NCI-H510A treated with DMSO at 0.1 percent for 48 hours (cell line): Measurements from ENCODE around the gene CEBPG.
A peak's percentile ranks its signal among the peaks of the same experiment; 100 is the strongest.

Experiments used
- DNase-seq: peaks from one replicate; lab custom pipeline; 2025; lab: John Stamatoyannopoulos, UW

Gene CEBPG

DNA sequence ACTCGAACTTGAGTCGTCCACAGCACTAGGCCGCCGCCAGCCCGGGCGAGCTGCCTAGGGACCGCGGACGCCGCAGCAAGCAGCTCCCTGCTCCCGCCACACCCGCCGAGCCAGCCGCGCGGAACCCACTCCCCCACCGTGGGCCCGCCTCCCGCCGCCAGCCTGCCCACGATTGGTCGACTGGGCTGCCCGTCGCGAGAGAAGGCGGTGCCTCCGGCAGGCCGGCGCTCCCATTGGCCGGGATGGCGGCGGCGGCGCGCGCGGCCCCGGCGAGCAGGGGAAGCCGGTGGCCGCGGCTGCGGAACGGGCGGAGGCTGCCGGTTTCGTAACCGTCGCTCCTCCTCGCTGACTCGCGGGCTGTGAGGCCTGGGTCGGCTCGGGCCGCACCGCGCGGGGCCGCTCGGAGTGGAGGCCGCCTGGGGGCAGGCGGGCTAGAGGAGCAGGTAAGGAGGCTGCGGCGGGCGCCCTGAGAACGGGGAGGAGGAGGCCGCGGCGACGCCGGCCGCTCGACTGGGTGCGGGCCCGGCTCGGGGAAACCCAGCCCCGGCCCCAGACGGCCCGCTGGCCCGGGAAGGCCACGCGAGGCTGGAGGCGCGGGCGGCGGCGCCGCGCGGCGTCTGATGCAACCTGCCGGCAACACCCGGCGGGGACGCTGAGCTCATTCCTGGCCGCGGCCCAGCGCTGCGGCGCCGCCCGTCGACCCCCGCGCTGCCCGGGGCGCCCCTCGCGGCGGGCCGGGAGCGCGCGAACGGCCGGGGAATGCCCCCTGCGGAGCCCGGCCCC is at the start of gene CEBPG:
Gene CEBPG, plus strand, starts transcription at position 257 of the 783 bp plus-strand sequence. CDS start 5,531 bp downstream, outside the sequence.
- peak; percentile 65 for DNase-seq

DNA sequence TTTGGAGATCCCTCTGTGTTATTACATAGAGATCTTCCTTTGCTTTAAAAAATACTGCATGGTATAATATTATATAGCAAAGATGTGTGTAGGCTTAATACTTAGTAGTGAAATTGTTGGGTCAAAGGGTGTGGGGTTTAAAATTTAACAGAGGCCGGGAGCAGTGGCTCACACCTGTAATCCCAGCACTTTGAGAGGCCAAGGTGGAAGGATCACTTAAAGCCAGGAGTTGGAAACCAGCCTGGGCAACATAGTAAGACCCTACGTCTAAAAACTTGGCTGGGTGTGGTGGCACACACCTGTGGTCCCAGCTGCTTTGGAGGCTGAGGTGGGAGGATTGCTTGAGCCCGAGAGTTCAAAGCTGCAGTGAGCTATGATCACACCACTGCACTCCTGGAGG is 48.9 kb upstream of the CEBPG start:
- no peak for DNase-seq

DNA sequence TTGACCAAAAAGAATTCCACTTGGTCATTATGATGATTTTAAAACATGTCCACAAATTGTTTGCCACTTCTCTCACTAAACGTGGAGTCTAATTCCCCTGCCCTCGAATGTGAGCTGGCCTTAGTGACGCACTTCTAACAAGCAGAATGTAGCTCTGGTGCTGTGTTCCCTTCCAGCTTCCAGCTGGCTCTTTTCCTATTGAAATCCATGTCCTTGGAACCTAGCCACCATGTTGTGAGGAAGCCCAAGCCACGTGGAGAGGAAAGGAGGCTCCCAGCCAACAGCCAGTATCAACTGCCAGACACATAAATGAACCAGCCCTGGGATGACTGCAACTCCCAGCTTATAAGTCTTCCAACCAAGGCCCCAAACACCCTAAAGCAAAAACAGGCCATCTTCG is 47.6 kb upstream of the CEBPG start:
- DNase-seq = no peak

DNA sequence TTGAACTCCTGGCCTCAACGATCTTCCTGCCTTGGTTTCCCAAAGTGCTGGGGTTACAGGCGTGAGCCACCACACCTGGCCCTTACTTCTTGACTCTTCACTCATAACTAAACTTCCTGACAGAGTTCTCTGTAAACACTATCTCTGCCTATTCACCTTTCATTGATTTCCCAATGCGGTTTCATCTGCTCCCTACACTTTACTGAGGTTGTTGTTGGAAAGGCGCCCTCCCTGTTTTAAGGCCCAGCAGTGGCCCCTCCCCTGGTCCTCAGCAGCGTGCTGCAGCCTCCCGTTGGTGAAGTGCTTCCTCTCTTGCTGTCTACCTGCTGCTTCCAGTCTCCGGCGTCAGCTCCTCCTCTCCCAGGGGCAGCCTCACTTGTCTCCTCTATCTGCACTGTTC is 44.4 kb upstream of the CEBPG start:
- DNase-seq = no peak

DNA sequence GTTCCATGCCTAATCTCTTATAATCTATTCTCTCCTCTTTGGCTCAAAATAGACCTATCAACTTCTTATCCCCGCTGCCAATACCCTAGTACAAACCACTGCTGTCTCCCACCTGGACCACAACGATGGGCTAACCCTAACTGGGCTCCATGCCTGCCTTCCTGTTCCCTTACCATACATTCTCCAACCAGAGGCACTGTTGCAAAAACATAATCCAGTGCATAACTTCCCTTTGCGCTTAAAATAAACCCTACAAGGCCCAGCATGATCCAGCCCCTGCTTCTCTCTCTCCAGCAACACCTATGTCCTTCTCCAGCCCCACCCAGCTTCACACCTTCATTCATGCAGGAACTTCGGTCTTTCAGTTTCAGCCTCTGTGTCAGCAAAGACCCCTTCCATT is 43.8 kb upstream of the CEBPG start:
- no peak for DNase-seq

DNA sequence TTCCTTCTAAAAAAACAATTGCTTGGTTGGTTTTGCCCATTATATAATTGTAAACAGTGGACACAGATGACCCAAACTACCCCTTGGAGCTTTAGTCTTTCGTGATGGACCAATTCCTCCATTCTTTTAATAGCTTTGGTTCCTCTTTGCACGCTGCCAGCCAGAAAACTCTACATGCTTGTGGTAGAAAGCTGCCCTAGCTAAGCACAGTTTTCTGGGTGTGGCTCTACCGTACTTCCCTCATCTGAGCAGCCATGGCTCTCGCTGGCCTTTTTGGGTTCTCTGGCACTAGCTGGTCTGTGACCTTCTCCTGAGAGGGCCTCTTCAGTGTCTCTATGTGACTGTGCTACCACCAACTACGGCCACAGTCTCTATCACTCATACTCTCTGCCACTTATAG is 41.3 kb upstream of the CEBPG start:
- no peak for DNase-seq

DNA sequence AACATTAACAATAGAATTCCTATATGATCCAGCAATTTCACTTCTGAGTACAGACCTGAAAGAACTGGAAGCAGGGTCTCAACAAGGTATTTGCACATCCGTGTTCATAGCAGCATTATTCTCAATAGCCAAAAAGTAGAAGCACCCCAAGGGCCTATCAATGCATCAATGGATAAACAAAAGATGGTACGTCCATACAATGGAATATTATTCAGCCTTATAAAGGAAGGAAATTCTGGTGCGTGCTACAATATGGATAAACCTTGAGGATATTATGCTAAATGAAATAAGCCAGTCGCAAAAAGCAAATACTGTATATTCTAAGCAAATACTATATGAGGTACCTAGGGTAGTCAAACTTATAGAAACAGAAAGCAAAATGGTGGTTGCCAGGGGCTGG is 40.4 kb upstream of the CEBPG start:
- no peak for DNase-seq

DNA sequence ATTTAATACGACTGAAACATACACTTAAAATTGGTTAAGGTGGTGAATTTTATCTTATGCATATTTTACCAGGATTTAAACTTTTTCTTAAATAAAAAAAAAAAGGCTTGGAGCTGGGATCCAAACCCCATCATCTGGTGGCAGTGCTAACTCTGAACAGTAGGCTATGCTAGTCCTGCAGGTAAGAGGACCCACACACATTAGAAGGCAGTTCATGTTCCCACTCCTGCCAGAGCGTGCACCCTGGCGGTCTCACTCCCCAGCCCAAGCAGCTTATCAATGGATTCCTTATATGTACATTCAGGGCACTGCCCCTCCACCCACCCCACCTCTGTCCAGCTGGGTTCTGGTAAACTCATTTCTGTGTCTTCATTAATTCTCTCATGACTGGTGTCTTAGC is 39.9 kb upstream of the CEBPG start:
- no peak for DNase-seq

DNA sequence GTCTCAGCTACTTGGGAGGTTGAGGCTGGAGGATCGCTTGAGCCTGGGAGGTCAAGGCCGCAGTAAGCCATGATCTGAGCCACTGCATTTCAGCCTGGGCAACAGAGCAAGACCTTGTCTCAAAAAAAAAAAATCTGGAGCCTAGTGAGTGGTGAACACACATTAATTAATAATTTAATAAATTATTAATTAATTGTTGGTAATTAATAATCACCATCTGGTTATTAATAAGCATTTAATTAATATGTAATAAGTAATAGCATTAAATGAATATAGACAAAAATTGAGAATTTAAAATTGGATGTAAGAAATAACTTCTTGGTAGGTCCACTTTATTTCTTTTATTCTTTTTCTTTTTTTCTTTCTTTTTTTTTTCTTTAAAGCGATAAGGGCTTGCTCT is 39.2 kb upstream of the CEBPG start:
- no peak for DNase-seq

DNA sequence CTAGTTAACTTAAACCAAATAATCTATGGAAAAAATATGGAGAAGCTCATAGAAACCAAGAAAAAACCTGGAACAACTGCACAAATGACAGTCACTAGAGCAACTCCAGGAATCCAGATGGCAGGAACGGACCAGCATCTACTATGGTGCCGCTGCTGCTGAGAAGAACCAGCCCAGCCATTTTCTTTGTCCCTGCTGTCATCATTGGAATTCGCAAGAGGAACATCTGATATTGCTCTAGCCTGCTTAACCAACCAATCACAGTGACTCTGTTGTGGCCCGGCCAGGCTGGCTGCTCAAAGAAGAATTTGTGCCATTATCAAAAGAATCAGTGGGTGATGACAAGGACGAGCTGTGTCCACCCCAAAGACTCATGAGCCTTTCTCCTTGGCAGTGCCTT is 38.1 kb upstream of the CEBPG start:
- DNase-seq = no peak

DNA sequence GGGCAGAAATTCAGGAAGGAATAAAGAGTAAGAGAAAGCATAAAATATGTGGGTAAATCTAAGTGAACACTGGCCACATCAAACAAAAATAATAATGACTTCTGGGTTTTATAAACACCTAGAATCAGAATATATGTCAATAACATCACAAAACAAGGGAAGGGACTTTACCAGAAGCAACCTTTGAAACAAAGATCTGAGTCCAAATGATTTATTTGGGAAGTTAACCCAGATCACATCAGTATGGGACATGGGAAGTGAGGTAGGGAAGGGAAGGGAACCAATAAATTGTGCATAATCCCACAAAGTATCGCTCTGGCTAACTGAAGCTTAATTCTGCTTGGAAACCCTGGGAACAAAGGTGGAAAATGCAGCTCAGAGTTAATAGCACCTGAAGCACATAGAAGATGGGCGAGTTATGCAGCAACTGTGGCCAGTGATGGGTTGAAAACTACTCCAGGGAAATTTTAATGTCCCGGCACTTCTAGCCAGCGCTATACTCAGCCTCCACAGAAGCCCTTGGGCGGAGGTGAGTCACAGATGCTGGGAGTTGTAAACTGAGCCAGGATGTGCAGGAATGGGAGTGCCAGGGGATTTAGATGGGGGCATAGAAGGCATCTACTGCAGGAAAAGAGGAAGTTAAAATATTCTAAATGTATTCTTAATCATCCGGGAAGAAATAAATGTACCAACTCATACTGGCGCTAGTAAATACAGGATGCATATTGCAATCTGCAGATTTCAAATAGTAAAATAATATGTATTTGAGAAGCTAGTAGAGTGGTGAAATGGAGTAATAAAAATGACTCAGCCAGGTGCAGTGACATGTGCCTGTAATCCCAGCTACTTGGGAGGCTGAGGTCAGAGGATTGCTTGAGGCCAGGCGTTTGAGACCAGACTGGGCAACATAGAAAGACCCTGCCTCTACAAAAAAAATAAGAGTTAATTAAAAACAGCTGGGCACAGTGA is 34.2 kb upstream of the CEBPG start:
- DNase-seq = no peak

DNA sequence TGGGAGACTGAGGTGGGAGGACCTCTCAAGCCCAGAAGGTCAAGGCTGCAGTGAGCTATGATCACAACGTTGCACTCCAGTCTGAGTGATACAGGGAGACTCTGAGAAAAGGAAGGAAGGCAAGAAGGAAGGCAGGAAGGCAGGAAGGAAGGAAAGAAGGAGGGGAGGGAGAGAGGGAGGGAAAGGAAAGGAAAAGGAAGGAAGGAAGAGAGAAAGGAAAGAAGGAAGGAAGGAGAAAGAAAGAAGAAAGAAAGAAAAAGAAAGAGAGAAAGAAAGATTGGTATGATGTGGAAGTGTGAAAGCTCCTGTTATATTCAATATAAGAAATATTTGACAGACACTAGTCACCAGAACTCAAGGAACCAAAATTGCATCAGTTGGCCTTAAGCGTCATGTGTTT is 32.5 kb upstream of the CEBPG start:
- no peak for DNase-seq

DNA sequence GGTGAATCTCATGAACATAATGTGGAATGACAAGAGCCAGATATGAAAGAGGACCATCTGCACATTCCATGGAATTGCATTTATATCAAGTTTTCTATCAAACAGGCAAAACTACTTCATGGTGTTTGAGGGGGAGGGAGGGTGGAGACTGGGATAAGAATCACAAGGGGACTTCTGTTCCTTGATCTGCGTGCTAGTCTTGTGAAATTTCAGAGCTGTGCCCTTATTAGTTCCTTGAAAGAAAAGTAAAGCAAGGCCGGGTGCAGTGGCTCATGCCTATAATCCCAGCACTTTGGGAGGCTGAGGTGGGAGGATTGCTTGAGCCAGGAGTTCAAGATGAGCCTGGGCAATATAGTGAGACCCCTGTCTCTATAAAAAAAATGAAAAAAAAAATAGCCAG is 30.2 kb upstream of the CEBPG start:
- no peak for DNase-seq

DNA sequence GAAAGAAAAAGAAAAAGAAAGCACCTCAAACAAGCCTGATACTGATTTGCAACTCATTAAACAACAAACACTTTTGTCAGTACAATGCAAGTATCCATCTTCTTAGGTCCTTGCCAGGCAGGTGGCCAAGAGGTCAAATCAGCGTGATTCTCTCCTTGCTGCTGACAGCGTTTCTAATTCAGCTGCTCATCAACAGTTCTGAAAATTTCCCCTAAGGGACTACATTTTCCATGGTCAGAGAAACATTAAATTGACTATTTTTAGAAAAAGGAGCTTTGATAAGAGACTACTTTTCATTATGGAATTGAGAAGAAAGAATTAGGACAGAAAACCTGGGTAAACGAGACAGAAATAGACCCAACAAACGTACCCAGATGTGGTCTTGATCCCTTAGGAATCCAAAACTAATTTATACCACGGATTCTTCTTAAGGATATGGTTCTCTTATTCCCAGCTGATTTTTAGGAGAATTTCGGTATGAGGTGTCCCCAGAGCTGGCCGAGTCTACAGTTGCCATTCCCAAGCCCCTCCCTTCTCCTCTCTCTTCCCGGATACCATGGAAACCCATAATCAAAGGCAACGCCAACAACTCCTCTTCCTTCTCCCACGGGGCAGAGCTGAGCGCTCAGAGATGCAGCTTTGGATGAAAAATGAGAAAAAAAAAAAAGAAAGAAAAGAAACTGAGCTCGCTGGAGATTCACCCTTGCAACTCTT is 29.5 kb upstream of the CEBPG start:
- no peak for DNase-seq

DNA sequence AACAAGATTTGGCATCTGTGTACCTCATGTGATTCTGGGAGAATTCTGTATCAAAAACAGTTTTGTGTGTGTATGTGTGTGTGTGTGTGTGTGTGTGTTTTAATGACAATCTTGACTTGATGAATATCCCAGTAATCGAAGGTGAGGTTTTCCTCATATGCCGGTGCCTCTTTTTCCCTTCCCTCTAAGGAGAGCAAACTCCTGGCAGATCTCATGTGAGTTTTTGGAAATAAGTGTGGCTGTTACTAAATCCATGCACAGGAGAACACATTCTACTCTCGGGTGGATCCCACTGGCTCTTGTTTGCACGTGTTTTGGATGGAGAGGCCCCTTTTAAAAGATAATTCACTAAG is 29.0 kb upstream of the CEBPG start:
- no peak for DNase-seq

DNA sequence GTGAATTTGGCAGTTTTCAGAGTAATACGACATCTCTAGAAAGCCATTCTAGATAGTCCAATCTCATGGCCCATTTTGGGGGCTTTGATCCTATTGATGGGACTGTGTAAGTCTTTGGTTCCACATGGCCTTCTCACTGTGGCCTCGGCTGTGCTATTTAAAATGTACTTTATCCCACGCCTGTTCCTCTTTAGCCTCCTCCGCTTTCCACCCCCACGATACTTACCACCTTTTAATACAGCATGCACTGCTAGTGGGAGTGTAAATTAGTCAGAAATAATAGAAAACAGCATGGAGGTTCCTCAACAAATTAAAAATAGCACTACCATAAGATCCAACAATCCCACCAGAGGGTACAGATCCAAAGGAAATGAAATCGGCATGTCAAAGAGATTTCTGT is 28.3 kb upstream of the CEBPG start:
- no peak for DNase-seq

DNA sequence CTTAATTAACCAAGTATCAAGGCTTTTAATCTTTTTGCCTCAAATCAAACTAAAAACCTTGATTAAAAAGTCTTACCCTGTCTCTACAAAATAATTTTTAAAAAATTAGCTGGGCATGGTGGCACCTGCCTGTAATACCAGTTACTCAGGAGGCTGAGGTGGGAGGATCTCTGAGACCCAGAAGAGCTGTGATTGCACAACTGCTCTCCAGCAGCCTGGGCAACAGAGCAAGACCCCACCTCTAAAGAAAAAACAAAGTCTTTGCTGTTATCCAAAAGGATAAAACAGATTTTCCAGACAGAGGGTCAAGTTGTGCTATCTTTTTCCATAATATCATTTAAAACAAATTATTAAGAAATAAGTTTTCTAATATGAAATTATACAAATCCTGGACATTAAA is 26.8 kb upstream of the CEBPG start:
- no peak for DNase-seq

DNA sequence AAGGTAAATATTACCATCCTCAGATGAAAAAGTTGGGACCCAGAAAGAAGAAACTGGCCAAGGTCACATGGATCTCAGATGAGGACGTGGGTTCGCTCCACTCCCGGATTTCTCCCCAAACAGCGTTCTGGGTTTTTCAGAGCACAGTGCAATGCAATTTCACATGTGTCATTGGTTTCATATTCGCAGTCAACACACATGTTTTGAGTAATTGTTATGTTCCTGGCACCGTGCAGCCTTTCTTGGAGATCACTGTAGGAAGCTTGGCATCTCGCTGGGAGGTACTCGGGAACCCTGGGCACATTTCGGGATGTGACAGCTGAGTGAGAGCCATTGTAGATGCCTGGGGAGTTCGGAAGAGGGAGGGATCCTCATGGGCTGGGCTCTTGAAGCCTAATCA is 26.2 kb upstream of the CEBPG start:
- DNase-seq = no peak

DNA sequence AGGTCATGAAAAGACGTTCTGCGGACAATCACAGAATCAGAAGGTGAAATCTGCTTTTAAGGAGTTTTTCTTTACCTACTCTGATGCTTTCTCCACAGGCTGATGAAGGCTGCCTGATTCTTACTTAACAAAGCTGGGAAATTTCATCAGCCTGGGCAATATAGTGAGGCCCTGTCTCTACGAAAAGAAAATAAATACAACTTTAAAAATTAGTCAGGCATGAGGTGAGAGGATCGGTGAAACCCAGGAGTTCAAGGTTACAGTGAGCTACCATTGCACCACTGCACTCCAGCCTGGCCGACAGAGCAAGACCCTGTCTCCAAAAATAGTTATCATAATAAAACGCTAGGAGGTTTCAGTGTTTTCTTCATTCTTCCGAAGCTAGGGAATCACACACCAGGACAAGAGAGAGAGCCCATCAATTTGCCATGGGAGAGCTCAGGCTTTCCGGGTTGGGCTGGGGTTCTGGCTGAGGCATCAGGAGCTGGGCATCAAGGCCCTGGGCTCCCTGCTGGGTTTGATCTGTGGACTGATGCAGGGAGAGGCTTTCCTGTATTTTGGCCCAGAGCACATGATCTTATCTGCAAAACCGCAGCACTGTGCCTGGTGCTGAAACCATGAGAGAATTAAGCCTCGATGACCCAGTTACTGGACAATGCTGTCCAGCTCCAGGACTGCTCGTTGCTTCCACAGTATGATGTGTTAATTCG is 25.1 kb upstream of the CEBPG start:
- no peak for DNase-seq

DNA sequence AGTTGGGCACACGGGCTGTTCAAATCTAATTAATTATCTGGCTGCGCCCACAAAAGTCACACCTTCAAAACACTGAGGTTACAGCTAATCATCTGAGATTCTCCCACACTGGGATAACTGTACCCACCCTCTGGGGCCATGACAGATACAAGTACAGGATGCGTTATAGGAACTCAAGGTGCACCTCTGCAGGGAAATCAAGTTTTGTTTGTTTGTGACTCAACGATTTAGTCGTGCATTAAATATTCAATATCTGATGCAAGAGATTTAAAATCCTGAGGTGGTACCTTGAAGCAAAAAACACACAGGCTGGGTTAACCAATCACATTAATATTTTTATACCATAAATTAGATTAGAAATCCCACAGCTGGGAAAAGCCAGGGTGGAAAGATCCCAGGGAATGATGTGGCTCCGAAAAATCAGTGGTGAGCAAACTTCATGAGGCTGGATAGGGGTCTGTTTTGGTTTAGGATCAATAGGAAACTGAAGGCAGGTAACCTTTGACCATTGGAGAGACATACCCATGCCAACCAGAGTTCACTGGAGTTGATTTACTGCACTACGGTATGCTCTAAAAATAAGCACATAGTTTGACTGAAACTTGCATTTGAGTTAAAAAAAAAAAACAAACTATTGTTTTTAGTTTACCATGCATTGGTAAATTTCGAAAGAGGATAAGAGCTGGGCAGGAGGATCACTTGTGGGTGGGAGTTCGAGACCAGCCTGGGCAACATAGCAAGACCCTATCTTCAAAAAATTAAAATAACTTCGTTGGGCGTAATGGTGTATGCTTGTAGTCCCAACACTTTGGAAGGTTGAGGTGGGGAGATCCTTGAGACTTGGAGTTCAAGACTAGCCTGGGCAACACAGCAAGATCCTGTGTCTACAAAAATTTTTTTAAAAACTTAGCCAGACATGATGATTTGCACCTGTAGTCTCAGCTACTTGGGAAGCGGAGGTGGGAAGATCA is 23.9 kb upstream of the CEBPG start:
- no peak for DNase-seq
